DOHH2 (cell line): ENCODE measurements around the gene KCNN3.

Experiments used
- H3F3A ChIP-seq: fragments of 200-600 bp; sonication (generic), shearing (Covaris generic); 2 replicates; pipeline ENCODE4 v1.6.0; 2016; ENCODE audit warnings: antibody characterized with exemption, mild to moderate bottlenecking; ENCODE audit not compliant: control insufficient read depth, insufficient read depth
- H3K27ac ChIP-seq: fragments of 200-600 bp; sonication (generic); 2 replicates; pipeline ENCODE4 v1.5.1; 2014; ENCODE audit warnings: low read depth, mild to moderate bottlenecking, low read length, moderate library complexity
- H3K27me3 ChIP-seq: fragments of 200-600 bp; sonication (generic); 2 replicates; pipeline ENCODE4 v1.6.1; 2014; ENCODE audit warnings: mild to moderate bottlenecking, low read length, mixed read lengths; ENCODE audit not compliant: control insufficient read depth
- H3K36me3 ChIP-seq: fragments of 200-600 bp; sonication (generic); 2 replicates; pipeline ENCODE4 v1.6.1; 2014; ENCODE audit warnings: mild to moderate bottlenecking, low read length, moderate library complexity, mixed read lengths; ENCODE audit not compliant: control insufficient read depth
- H3K4me1 ChIP-seq: fragments of 200-600 bp; sonication (generic); 2 replicates; pipeline ENCODE4 v1.6.1; 2014; ENCODE audit warnings: mild to moderate bottlenecking, low read length, mixed read lengths; ENCODE audit not compliant: control insufficient read depth
- H3K4me2 ChIP-seq: fragments of 200-600 bp; sonication (generic); 2 replicates; pipeline ENCODE4 v1.6.0; 2014; ENCODE audit warnings: mild to moderate bottlenecking, low read length, moderate library complexity
- H3K4me3 ChIP-seq: fragments of 200-600 bp; sonication (generic); 2 replicates; pipeline ENCODE4 v1.5.1; 2014; ENCODE audit warnings: mild to moderate bottlenecking, low read length, mixed read lengths
- H3K79me2 ChIP-seq: fragments of 200-600 bp; sonication (generic); 2 replicates; pipeline ENCODE4 v1.6.1; 2014; ENCODE audit warnings: mild to moderate bottlenecking, low read length, mixed read lengths; ENCODE audit not compliant: control insufficient read depth
- H3K9me2 ChIP-seq: fragments of 200-600 bp; sonication (generic); replicated peaks from 2 replicates; pipeline ENCODE4 v1.6.1; 2014; ENCODE audit warnings: mild to moderate bottlenecking, low read length, mixed read lengths; ENCODE audit not compliant: control insufficient read depth
- H3K9me3 ChIP-seq: fragments of 200-600 bp; sonication (generic); 2 replicates; pipeline ENCODE4 v1.6.1; 2014; ENCODE audit warnings: antibody characterized with exemption, low read length, mixed read lengths; ENCODE audit not compliant: control insufficient read depth, insufficient read depth
- H4K20me1 ChIP-seq: fragments of 200-600 bp; sonication (generic); 2 replicates; pipeline ENCODE4 v1.6.0; 2014; ENCODE audit warnings: low read depth, mild to moderate bottlenecking, antibody characterized with exemption, low read length, moderate library complexity; ENCODE audit not compliant: control insufficient read depth, insufficient read depth
- CTCF ChIP-seq: fragments of 200-600 bp; sonication (generic); IDR thresholded peaks from one replicate; pipeline ENCODE4 v1.5.1; 2014; ENCODE audit warnings: antibody characterized with exemption, mild to moderate bottlenecking, low read depth, low read length; ENCODE audit not compliant: poor library complexity, severe bottlenecking
- EZH2phosphoT487 ChIP-seq: fragments of 200-600 bp; sonication (generic); IDR thresholded peaks from 2 replicates; pipeline ENCODE4 v1.6.1; 2017; ENCODE audit warnings: borderline replicate concordance, mild to moderate bottlenecking, antibody characterized with exemption, low read length, moderate library complexity, mixed read lengths

Gene KCNN3

GRCh38 chr1:154871374-154871773, 1.3 kb upstream of the KCNN3 start:
- H3K36me3 ChIP-seq, result no peaks in the 10 kb centered on the region
- H3K4me2 ChIP-seq, result no peak overlapping the region
- H3K27me3 ChIP-seq, result no peaks in the 10 kb centered on the region
- no peak overlapping the region for H3K4me3 ChIP-seq
- H3K27ac ChIP-seq, result no peak overlapping the region
- no peaks in the 10 kb centered on the region for H4K20me1 ChIP-seq
- no peaks in the 10 kb centered on the region for H3K9me2 ChIP-seq
- H3K9me3 ChIP-seq, result no peaks in the 10 kb centered on the region
- peaks cover 20% of the 10 kb centered on the region for H3K79me2 ChIP-seq
- peaks cover under 1% of the 10 kb centered on the region for H3F3A ChIP-seq
- no peak for TF ChIP-seq EZH2phosphoT487
- TF ChIP-seq CTCF, result no peak
- peaks cover 55% of the 10 kb centered on the region for H3K4me1 ChIP-seq

- peaks cover 61% of the 10 kb centered on the region for H3K4me1 ChIP-seq
- peak overlapping the region; percentile 62 for H3K4me3 ChIP-seq
- H3F3A ChIP-seq, result peaks cover 7% of the 10 kb centered on the region
- no peaks in the 10 kb centered on the region for H3K9me3 ChIP-seq
- peak overlapping the region; percentile 86 for H3K4me2 ChIP-seq
- no peaks in the 10 kb centered on the region for H3K27me3 ChIP-seq
- H3K79me2 ChIP-seq, result peaks cover 21% of the 10 kb centered on the region
- no peak overlapping the region for H3K27ac ChIP-seq
- TF ChIP-seq CTCF (no peak), EZH2phosphoT487 (no peak)
- H3K9me2 ChIP-seq, result no peaks in the 10 kb centered on the region
- H3K36me3 ChIP-seq, result no peaks in the 10 kb centered on the region
- no peaks in the 10 kb centered on the region for H4K20me1 ChIP-seq
Observed at GRCh38 chr1:154870734-154871133, 653 bp upstream of the KCNN3 start.

GRCh38 chr1:154869351-154870114, 548 bp downstream of the KCNN3 start:
- peaks cover 27% of the 10 kb centered on the region for H3K79me2 ChIP-seq
- H3K4me2 ChIP-seq, result peak overlapping the region; percentile 86
- TF ChIP-seq CTCF (no peak), EZH2phosphoT487 (no peak)
- no peaks in the 10 kb centered on the region for H3K9me2 ChIP-seq
- peaks cover 73% of the 10 kb centered on the region for H3K4me1 ChIP-seq
- H3K27me3 ChIP-seq, result no peaks in the 10 kb centered on the region
- H3K36me3 ChIP-seq, result peaks cover 4% of the 10 kb centered on the region; the same call in 1 of the 2 replicates
- H4K20me1 ChIP-seq, result no peaks in the 10 kb centered on the region
- H3K27ac ChIP-seq, result no peak overlapping the region
- no peaks in the 10 kb centered on the region for H3K9me3 ChIP-seq
- peak overlapping the region; percentile 70 for H3K4me3 ChIP-seq
- peaks cover 19% of the 10 kb centered on the region for H3F3A ChIP-seq
